Upper lobe of left lung (tissue), 6 donors: ENCODE data around the gene MAMDC2. TPM values are rescaled to one million over a fixed set of nuclear protein-coding genes. Genes with fewer than 3 reads are reported as not detected.

Source experiments
- ATAC-seq, 2 donors: fragments of 200-7000 bp; cut with Tn5 transposase; one replicate each; pipeline ENCODE4 v1.9.1; 2022; ENCODE audit warnings: mild to moderate bottlenecking in 2 of 2, moderate library complexity in 2 of 2; ENCODE audit not compliant: low FRiP score in 2 of 2
- DNase-seq, 2 donors: peaks; one replicate each; pipeline ENCODE4 v3.0.0-alpha.2; 2019 to 2020
- H3K27ac ChIP-seq, 4 donors: fragments of 200-600 bp; sonication (generic); one replicate each; pipeline ENCODE4 v1.5.1; 2016 to 2019
- H3K27me3 ChIP-seq, 4 donors: fragments of 200-600 bp; sonication (generic); one replicate each; pipeline ENCODE4 v1.5.1; 2017 to 2019
- H3K36me3 ChIP-seq, 4 donors: fragments of 200-600 bp; sonication (generic); one replicate each; pipeline ENCODE4 v1.5.1; 2016 to 2019
- H3K4me1 ChIP-seq, 4 donors: fragments of 200-600 bp; sonication (generic); one replicate each; pipeline ENCODE4 v1.5.1; 2018 to 2019
- H3K4me3 ChIP-seq, 4 donors: fragments of 200-600 bp; sonication (generic); one replicate each; pipeline ENCODE4 v1.5.1; 2017 to 2019; ENCODE audit warnings: mild to moderate bottlenecking in 2 of 4, moderate library complexity in 1 of 4
- H3K9me3 ChIP-seq, 4 donors: fragments of 200-600 bp; sonication (generic); one replicate each; pipeline ENCODE4 v1.5.1; 2018 to 2019
- CTCF ChIP-seq, 6 experiments: fragments of 450-650 bp in 4 of 6; fragments of 200-600 bp in 2 of 6; sonication (generic) in 2 of 6; IDR thresholded peaks; one replicate each; pipeline ENCODE4 v1.5.1; 2016 to 2019; ENCODE audit warnings: antibody characterized with exemption in 6 of 6
- EP300 ChIP-seq, 4 donors: sonication (generic); formaldehyde crosslinking; IDR thresholded peaks; one replicate each; pipeline ENCODE4 v1.5.1; 2017; ENCODE audit warnings: antibody characterized with exemption in 4 of 4, control low read depth in 2 of 4
- POLR2A ChIP-seq, 4 donors: fragments of 450-650 bp; IDR thresholded peaks; one replicate each; pipeline ENCODE4 v1.5.1; 2016 to 2017; ENCODE audit warnings: antibody characterized with exemption in 4 of 4, mild to moderate bottlenecking in 2 of 4
- POLR2AphosphoS5 ChIP-seq, 2 donors: sonication (generic); formaldehyde crosslinking; IDR thresholded peaks; one replicate each; pipeline ENCODE4 v1.5.1; 2017; ENCODE audit warnings: antibody characterized with exemption in 2 of 2
- WGBS, 2 donors: methylation state at CpG; one replicate each; pipeline ENCODE4 v1.1.5; 2017 to 2018; 5-methylcytosine and 5-hydroxymethylcytosine counted together
- total RNA-seq, 6 donors: library from RNA; depleted of rRNA in 4 of 6; stranded (reverse); fragments of >200 nt in 4 of 6; gene quantifications; one replicate each; pipeline versions ENCODE4 v1.1.0 to v1.2.1, GENCODE V29; 2016 to 2021
- donor health status: DM: no; HTN: no; CAD: no; lungs with moderate emphysema.
- donor health status: DM: no; HTN: yes; CAD: no; lungs with severe emphysema.

MAMDC2 gene
- total RNA-seq, 6 donors from 2014 or later: 26.5 to 50.1 (median 46.5) TPM

GRCh38 chr9:70169222-70169621, 125.6 kb downstream of the MAMDC2 start:
- no peaks in the 10 kb centered on the region for H3K4me1 ChIP-seq
- 76 to 78% methylated on average over 3 of the region's 3 CpGs for WGBS, 2 donors
- no peaks in the 10 kb centered on the region for H3K27me3 ChIP-seq
- DNase-seq: no peak
- no peak for ATAC-seq
- no peaks in the 10 kb centered on the region for H3K36me3 ChIP-seq
- TF ChIP-seq POLR2A (IDR thresholded peaks at IDR 0.05) (no peak), CTCF (IDR thresholded peaks at IDR 0.05) (no peak), POLR2AphosphoS5 (IDR thresholded peaks at IDR 0.05) (no peak), EP300 (IDR thresholded peaks at IDR 0.05) (no peak)
- no peaks in the 10 kb centered on the region for H3K9me3 ChIP-seq
- no peak overlapping the region for H3K27ac ChIP-seq
- H3K4me3 ChIP-seq: no peak overlapping the region

- no peaks in the 10 kb centered on the region for H3K36me3 ChIP-seq
- ATAC-seq (no peak), DNase-seq (no peak)
- TF ChIP-seq POLR2AphosphoS5 (IDR thresholded peaks at IDR 0.05) (no peak), POLR2A (IDR thresholded peaks at IDR 0.05) (no peak), EP300 (IDR thresholded peaks at IDR 0.05) (no peak), CTCF (IDR thresholded peaks at IDR 0.05) (no peak)
- no peak overlapping the region for H3K27ac ChIP-seq
- 65 to 66% methylated on average over 7 of the region's 7 CpGs for WGBS, 2 donors
- H3K4me3 ChIP-seq: no peak overlapping the region
- no peaks in the 10 kb centered on the region for H3K4me1 ChIP-seq
- no peaks in the 10 kb centered on the region for H3K9me3 ChIP-seq
- no peaks in the 10 kb centered on the region for H3K27me3 ChIP-seq
Observed at GRCh38 chr9:70170151-70170790, 126.6 kb downstream of the MAMDC2 start.

GRCh38 chr9:70172532-70172931, 128.9 kb downstream of the MAMDC2 start:
- H3K27ac ChIP-seq: no peak overlapping the region
- ATAC-seq (no peak), DNase-seq (no peak)
- WGBS, 2 donors: 93 to 95% methylated on average over 1 of the region's 1 CpG
- no peak overlapping the region for H3K4me3 ChIP-seq
- no peaks in the 10 kb centered on the region for H3K27me3 ChIP-seq
- TF ChIP-seq POLR2AphosphoS5 (IDR thresholded peaks at IDR 0.05) (no peak), POLR2A (IDR thresholded peaks at IDR 0.05) (no peak), EP300 (IDR thresholded peaks at IDR 0.05) (no peak), CTCF (IDR thresholded peaks at IDR 0.05) (no peak)
- no peaks in the 10 kb centered on the region for H3K36me3 ChIP-seq
- no peaks in the 10 kb centered on the region for H3K4me1 ChIP-seq
- H3K9me3 ChIP-seq: no peaks in the 10 kb centered on the region

GRCh38 chr9:70177121-70177520, 133.5 kb downstream of the MAMDC2 start:
- H3K27me3 ChIP-seq: no peaks in the 10 kb centered on the region
- ATAC-seq (no peak), DNase-seq (no peak)
- peak overlapping the region in 2 of 4 donors; percentile 12 to 23 for H3K27ac ChIP-seq
- TF ChIP-seq POLR2AphosphoS5 (IDR thresholded peaks at IDR 0.05) (no peak), POLR2A (IDR thresholded peaks at IDR 0.05) (no peak), CTCF (IDR thresholded peaks at IDR 0.05) (no peak), EP300 (IDR thresholded peaks at IDR 0.05) (no peak)
- H3K36me3 ChIP-seq: no peaks in the 10 kb centered on the region
- 83 to 86% methylated on average over 1 of the region's 1 CpG for WGBS, 2 donors
- no peak overlapping the region for H3K4me3 ChIP-seq
- H3K9me3 ChIP-seq: no peaks in the 10 kb centered on the region
- H3K4me1 ChIP-seq: no peaks in the 10 kb centered on the region

GRCh38 chr9:70192707-70193106, 149.1 kb downstream of the MAMDC2 start:
- Histone ChIP-seq H3K4me3 (no peak overlapping the region), H3K4me1 (no peaks in the 10 kb centered on the region), H3K36me3 (no peaks in the 10 kb centered on the region), H3K9me3 (no peaks in the 10 kb centered on the region), H3K27me3 (no peaks in the 10 kb centered on the region), H3K27ac (no peak overlapping the region)
- no peak for TF ChIP-seq CTCF (IDR thresholded peaks at IDR 0.05)
- no peak for TF ChIP-seq POLR2AphosphoS5 (IDR thresholded peaks at IDR 0.05)
- TF ChIP-seq POLR2A (IDR thresholded peaks at IDR 0.05): no peak
- TF ChIP-seq EP300 (IDR thresholded peaks at IDR 0.05): no peak
- WGBS, 2 donors: 77 to 89% methylated on average over 2 of the region's 2 CpGs
- DNase-seq (no peak), ATAC-seq (no peak)
